HG02885 (cell line): ENCODE data around the gene KLC3.

Experiments used
- ATAC-seq: cut with Tn5 transposase; IDR thresholded peaks from one replicate; pipeline ENCODE4 v1.9.1; 2021; ENCODE audit warnings: mild to moderate bottlenecking; ENCODE audit not compliant: unreplicated experiment, poor library complexity

The KLC3 gene

DNA sequence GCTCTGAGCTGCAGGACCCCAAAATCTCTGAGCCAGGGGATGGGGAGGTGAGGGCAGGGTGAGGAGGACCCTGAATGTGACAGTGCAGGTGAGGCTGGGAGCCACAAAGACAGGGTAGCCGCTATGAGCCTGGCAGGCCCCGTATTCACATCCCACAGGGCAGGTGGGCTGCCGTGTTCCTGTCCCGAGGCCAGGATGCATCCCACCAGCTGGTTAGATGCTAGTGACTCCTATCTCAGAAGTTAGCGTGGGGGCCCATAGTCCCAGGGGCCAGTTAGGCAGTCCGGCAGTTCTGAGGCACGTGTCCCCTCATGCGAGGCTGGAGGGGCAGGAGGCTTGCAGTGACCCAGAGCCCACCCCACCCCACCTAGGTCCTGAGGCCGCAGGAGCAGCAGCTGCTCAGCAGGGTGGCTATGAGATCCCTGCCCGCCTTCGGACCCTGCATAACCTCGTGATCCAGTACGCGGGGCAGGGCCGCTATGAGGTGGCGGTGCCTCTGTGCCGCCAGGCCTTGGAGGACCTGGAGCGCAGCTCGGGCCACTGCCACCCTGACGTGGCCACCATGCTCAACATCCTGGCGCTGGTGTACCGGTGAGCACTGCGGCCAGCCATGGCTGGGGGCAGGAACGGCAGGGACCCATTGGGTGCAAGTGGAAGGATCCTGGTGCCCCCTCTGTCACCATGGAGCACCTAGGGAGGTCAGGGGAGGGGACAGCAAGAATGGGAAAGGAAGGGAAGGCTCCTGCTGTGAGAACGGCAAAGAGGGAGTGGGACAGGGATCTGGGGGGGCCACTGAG lies 7.2 kb downstream of the KLC3 start:
- no peak for ATAC-seq

DNA sequence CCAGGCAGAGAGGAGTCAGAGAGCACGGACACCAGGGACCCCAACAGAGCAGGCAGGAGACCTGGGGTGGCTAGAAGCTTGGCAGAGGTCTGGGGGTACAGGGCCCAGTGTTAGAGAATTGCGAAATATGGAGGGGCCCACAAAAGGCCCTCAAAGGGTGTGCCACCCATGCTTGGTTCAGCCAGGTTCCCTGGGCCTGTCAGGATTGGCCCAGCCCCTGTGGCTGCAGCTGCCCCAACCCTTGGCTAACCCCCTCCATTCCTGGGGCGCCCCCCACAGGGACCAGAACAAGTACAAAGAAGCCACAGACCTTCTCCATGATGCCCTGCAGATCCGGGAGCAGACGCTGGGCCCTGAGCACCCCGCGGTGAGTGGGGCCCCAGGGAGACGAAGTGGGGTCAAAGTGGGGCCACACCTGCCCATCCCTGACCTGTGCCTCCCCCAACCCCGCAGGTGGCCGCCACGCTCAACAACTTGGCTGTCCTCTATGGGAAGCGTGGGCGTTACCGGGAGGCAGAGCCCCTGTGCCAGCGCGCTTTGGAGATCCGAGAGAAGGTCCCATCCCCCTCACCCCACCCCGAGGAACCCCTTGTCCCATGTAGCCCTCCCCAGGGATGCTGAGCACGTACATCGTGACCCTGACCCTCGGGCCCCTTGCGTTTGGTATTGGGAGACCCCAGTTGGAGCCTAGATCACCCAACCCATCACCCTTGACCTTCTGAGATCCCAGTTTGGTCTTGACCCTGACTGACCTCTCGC lies 8.0 kb downstream of the KLC3 start:
- no peak for ATAC-seq

DNA sequence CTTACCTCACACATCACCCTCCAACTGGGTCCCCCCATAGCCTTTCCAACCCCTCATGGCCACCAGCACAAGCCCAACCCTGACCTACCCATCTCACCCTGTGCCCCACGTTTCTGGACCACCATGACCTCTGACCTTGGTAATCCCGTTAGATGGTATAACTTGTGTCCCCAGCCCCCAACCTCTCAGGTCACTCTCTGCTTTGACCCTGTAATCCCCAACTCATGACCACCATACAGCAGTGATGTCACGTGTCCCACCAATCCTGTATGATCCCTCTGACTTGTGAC lies 8.5 kb downstream of the KLC3 start:
- ATAC-seq = no peak

DNA sequence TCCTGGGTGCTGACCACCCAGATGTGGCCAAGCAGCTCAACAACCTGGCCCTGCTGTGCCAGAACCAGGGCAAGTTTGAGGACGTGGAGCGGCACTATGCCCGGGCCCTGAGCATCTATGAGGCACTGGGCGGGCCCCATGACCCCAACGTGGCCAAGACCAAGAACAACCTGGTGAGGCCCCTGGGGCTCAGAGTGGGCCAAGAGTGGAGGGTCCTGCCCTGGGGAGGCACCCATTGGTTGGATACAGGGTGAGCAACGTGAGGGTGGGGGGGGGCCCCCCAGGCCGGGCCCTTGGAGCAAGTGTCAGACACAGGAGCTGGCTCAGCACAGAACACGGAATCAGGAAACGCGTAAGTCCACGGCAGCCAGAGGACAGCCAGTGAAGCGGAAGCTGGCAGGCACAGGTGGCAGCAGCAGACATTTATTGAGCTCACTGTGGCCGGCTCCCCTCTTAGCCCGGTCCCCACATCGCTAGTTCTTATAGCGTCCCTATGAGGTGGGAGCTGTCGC lies 8.9 kb downstream of the KLC3 start:
- no peak for ATAC-seq

DNA sequence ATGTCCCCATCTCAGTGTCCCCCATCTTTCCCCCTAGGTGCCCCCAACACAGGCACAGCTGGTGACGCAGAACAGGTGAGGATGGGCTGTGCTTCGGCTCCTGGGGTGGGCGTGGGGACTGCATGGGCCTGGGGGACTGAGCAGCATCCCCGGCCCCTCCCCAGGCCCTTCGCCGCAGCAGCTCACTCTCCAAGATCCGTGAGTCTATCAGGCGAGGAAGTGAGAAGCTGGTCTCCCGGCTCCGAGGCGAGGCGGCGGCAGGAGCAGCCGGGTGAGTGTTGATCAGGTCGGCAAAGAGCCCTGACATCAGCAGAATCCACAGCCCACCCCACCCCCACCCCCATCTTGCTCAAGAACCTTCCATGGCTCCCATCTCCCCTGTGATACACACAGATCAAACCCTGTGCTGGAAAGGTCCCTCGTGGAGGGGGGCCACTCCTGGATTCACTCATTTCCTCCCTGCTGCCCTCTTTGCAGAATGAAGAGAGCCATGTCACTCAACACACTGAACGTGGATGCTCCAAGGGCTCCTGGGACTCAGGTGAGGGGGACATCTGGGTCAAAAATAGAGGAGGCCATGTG lies 10.0 kb downstream of the KLC3 start:
- no peak for ATAC-seq

DNA sequence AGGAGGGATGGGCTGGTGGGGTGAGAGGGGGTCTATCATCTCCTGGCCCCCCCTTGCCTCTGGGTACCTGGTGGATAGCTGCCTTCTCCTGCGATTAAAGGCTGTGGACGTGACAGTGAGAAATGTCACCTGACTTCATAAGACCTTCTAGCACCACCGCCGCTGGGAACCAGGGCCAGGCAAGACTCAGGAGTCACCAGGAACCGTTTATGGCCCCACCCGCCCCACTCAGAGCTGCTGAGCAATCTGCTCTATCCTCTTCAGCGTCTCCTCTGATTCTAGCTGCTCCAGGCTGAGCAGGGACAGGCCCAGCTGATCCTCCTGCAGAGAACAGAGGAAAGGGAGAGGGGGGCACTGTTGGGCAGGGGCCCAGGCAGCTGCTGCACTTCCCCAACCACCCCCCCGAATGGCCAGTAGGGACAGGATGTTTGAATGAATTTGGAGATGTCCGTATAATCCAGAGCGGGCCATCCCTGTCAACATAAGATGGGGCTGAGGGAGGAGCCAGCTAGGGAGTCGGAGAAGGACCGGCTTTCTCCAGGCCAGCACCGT lies 10.9 kb downstream of the KLC3 start:
- ATAC-seq = no peak

DNA sequence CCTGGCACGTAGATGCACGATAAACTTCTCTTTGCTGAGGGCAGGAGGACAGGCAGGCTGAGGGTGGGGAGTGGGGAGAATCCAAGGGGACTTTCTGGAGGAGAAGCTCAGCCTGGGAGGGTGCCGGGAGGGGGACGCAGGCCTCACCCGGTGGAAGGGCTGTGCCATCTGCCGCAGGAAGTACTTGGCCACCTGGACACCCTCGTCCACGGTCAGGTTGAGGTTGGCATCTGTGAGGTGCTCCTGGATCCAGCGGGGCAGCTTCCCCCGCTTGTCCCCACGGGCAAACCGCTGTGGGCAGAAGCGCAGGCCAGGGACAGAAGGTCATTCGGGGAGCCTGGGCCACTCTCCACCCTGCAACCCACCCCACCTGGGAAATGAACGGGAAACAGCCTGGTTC lies 11.5 kb downstream of the KLC3 start:
- ATAC-seq = no peak

DNA sequence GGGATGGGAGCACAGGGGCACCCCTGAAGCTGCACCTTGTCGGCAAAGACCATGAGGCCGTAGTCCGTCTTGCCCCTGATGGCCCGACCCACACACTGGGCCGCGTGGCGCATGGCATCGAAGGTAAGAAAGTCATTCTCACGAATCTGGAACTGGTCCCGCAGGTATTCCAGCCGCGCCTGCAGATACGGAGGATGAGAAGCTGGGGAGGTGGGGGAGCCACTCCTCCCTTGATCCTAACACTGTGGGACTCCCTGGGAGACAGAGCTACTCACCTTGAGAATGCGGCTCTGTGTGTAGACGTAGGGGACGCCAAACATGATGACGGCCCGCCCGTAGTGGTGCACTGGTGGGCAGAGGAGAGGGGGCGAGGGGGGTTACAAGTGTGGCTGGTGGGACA lies 11.9 kb downstream of the KLC3 start:
- no peak for ATAC-seq

DNA sequence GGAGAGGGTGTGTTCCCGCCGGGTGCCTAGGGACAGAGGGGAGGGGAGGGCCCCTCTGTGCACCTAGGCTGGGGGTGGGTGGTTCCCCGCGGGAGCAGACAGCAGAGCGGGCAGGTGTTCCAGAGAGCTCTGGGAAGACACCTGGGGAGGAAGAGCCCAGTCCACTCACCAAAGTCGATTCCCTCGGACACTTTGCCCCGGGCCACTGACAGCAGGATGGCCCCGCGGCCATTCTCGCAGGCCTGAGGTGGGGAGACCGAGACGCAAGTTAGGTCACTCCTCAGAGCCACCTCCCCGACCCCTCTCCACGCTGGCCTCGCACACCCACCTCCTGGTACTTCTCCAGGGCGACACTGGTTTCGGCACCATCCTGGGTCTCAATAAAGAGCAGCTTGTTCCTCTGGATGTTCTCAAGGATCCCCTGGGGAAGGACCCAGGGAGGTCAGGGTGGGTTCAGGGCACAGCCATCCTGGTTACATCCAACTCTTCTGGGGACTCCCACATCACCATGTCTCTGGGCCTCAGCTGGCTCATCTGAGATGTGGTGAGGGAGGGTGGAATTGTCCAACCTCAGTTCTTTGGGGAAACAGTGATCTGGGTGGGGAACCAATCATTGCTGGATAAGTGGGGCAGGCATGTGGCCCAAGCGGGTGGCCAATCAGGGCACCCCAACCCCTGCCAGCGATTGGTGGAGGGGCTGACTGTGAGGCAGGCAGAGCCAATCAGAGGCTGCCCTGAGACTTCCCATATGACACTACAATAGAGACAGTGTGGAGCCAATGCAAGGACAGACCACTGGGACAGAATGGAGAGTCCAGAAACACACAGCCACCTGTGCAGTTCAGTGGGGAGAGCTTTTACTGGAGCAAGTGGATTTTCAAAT lies 12.6 kb downstream of the KLC3 start:
- ATAC-seq = no peak

DNA sequence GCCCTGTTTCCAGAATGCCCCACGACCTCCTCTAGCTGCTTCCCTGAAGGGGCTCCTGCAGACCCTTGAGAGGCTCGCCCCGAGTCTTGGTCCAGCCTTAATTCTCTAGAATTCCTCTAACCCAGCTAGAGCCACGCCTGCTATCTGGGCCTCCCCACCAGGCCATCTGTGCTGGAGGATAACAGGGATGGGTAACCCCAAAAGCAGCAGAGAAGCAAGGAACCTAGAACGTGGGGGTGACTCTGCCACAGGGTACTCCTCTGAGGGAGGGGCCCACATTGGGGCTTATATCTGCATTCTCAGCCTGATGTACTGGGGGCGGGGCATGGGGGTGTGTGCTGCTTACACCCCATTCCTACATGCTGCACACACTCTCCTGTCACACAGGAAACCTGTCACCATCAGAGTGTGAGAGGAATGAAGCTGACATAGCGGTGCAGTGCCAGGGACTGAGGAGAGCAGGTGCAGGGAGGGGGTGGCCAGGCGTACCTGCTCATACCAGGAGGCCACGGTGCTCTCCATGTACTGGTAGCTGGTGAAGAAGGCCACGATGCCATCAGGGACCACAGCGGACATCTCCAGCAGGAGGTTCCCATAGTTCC lies 13.8 kb downstream of the KLC3 start:
- ATAC-seq = no peak

DNA sequence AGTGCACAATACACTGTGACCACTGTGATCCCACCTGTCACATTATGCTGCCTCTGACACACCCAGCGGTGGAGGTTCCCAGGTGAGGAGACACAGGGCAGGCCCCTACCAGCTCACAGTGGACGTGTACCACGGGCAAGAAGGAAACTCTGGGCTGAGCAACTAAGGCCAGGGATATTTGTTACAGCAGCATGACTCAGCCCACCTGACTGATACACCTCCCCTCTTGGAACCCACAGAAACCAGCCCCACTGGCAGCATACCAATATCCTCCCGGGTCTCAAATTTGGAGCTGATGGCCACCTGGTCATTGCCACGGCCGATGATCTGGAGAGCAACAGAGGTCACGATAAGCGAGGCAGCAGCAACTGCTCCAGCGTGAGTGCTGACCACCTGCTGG lies 14.9 kb downstream of the KLC3 start:
- no peak for ATAC-seq

DNA sequence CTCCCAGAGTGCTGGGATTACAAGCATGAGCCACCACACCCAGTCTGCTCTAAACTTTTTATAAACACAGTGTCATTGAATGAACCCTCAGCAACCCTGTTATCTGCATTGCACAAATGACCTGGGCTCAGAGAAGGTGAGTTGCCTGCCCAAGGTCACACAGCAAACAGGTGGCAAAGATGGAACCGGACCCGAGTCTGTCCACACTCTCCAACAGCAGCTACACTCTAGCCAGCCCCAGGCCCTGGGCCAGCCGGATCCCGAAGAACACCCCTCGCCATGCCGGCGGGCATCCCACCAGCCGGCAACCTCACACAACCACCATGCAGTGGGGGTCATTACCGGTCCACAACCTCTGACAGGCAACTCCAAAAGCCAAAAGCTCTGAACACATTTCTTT lies 15.4 kb downstream of the KLC3 start:
- ATAC-seq = no peak

DNA sequence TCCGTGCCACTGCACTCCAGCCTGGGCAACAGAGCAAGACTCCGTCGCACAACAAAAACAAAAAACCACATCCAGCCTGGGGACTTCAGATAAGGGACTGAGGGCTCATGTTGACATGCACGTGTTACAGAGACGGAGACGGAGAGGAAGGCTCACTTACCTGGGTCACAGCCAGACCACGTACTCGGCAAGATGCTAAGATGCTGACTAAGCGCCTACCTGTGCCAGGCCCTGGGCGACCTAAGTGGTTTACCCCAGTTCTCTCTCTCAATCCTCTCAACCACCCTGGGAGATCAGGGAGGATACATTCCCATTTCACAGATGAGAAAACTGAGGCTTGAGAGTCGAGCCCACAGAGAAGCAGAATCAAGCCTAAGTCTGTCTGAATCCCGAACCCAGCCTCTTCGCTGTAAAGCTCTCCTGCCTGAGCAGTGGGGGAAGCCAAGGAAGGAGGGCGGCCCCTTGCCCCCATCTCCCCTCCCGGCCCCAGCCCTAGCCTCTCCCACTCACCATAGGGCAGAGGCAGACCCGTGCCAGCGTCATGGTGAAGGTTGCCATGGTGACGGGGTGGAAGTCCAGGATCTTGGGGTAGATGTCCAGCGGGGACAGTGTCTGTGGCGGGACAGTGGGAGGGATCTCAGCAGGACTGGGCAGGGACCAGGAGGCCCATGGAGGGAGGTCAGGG lies 16.4 kb downstream of the KLC3 start:
- no peak for ATAC-seq

DNA sequence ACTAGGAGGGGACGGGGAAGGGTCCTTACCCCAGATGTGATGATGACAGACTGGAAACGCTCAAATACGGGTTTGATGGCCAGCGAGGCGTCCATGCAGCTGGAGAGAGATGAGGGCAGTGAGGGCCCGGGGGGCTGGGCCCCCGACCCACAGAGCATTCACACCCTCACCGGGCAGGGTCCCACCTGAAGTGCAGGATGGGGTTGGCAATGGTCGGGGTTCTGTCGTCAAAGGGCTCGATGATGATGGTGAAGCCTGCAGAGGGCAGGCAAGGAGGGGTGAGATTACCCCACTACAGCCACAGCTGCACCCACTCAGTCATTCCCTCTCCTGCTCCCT lies 16.9 kb downstream of the KLC3 start:
- no peak for ATAC-seq

DNA sequence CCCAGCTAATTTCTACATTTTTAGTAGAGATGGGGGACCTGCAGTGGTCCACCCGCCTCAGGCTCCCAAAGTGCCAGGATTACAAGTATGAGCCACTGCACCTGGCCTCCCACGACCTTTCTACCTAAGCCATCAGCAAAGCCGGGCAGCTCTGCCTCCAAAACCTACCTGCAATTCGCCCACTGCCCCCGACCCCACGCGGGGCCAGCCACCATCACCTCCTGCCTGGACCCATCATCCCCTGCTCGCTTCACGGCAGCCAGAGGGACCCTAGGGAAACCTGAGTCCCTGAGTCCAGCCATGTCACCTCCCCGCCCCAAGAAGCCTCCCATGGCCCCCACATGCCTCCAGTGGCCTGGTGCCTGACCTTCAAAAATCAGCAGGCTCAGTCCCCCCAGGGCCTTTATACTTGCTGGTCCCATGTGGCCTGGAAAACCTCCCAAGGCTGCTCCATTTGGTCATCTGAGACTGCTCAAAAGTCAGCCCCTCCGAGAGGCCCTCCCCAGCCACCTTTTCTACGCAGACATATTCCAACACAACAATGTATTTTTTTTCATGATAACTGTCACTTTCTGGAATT lies 17.8 kb downstream of the KLC3 start:
- ATAC-seq = no peak

DNA sequence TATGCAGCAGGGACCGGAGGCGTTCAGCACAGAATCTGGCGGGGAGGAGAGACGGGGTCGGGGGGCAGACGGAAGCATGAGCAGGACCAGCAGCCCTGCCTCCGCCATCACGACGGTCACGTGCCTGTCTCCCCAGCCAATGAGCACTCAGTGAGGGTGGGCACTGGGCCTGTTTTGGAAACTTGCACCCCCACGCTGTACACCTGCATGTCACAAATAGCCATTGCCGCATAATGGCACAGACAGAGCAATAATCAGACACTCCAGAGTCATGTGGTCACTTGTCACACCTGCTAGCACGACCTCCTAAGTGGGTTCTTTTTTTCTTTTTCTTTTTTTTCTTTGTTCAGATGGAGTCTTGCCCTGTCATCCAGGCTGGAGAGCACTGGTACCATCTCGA lies 21.1 kb downstream of the KLC3 start:
- ATAC-seq = no peak

DNA sequence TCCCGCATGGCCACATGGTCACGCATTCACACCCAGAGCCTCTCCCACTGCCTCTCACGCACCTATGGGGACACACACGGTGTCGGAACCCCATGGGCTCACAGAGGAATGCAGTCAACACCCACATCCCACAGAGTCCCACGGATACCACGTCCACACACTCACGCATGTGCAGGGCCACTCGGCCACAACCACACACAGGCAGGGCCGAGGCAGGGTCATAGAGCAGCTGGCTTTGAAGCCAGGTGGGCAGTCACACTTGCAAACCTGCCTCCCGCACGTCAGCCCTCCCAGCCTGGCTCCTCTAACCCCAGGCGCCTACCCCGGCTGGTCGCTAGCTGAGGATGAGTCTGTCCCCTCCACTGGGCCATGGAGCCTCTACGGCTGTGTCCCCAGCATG lies 21.7 kb downstream of the KLC3 start:
- ATAC-seq = no peak

DNA sequence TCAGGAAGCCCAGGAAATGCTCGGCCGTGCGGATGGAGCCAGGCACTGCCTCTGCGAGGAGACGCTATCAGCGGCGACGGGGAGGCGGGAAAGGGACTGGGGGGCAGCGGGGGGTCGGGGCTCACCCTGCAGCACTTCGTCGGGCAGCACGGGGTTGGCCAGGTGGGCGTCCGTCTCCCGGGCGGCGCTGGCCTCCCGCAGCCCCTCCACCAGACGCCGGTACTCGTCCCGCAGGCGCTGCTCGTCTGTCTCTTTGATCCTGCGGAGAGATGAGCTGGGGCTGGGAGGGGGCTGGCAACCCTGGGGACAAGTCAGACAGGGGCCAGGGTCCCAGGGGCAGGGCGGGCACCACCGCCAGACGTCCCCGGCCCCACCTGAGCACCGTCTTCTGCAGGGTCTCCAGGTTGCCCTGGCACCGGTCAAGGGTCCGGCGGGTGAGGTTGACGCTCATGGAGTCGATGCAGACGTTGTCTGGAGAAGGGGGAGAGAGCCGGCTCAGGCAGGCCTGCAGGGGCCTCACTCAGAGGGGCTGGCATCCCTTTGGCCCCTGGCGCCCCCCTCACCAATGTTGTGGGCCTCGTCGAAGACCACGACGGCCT lies 23.4 kb downstream of the KLC3 start:
- no peak for ATAC-seq

DNA sequence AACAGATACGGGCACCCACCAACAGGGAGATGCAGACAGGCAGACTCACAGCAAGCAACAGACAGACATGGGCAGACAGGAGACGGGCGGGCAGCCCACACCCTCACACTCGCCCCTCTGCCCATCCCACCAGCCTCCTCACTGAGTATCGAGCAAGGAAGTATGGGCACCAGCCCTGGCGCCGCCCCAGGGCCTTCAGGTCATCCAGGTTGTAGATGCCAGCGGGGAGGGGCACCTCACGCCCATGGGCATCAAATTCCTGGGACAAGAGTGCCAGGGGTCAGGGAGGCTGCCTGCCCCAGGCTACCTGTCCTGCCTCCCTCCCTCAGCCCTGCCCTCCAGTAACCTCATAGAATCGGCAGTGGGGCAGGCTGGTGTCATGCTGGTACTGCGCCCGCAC lies 24.1 kb downstream of the KLC3 start:
- no peak for ATAC-seq
